Measurements from ENCODE around the gene ASB5. TPM values are rescaled to one million over a fixed set of nuclear protein-coding genes. Genes with fewer than 3 reads are reported as not detected.

Gene ASB5
- polyA plus RNA-seq, 1 experiment = 0.63 TPM

GRCh38 chr4:176193938-176194337 is 75.1 kb downstream of the ASB5 start:
- H3K27me3 ChIP-seq (ENCODE audit: control insufficient read depth, insufficient read depth, low read length) = no peaks in the 10 kb centered on the region
- no peak overlapping the region for H3K4me3 ChIP-seq (ENCODE audit: low read depth, low read length)
- peak; percentile 20 for DNase-seq (ENCODE audit: low read depth, low spot score)
- POLR2A ChIA-PET = no interaction called here
- no peak for TF ChIP-seq CTCF (IDR thresholded peaks at IDR 0.05; ENCODE audit: low read depth, low read length)
- H3K27ac ChIP-seq (ENCODE audit: low read depth, low read length) = no peak overlapping the region
- CTCF ChIA-PET = no interaction called here
- H3K9me3 ChIP-seq (ENCODE audit: control insufficient read depth, insufficient read depth, low read length) = no peaks in the 10 kb centered on the region

- ChIA-PET CTCF (no interaction called here), POLR2A (no interaction called here)
- no peak overlapping the region for H3K4me3 ChIP-seq (ENCODE audit: low read depth, low read length)
- no peaks in the 10 kb centered on the region for H3K9me3 ChIP-seq (ENCODE audit: control insufficient read depth, insufficient read depth, low read length)
- H3K27me3 ChIP-seq (ENCODE audit: control insufficient read depth, insufficient read depth, low read length) = no peaks in the 10 kb centered on the region
- TF ChIP-seq CTCF (IDR thresholded peaks at IDR 0.05; ENCODE audit: low read depth, low read length) = no peak
- no peak for DNase-seq (ENCODE audit: low read depth, low spot score)
- no peak overlapping the region for H3K27ac ChIP-seq (ENCODE audit: low read depth, low read length)
These were observed 75.9 kb downstream of the ASB5 start for GRCh38 chr4:176193126-176193525.

- Histone ChIP-seq H3K9me3 (ENCODE audit: control insufficient read depth, insufficient read depth, low read length) (no peaks in the 10 kb centered on the region), H3K4me3 (ENCODE audit: low read depth, low read length) (no peak overlapping the region), H3K27me3 (ENCODE audit: control insufficient read depth, insufficient read depth, low read length) (no peaks in the 10 kb centered on the region), H3K27ac (ENCODE audit: low read depth, low read length) (no peak overlapping the region)
- ChIA-PET POLR2A (no interaction called here), CTCF (no interaction called here)
- no peak for TF ChIP-seq CTCF (IDR thresholded peaks at IDR 0.05; ENCODE audit: low read depth, low read length)
- DNase-seq (ENCODE audit: low read depth, low spot score) = no peak
These were observed 77.0 kb downstream of the ASB5 start for GRCh38 chr4:176191974-176192373.

GRCh38 chr4:176189891-176190795 is 78.9 kb downstream of the ASB5 start:
- Histone ChIP-seq H3K27me3 (ENCODE audit: control insufficient read depth, insufficient read depth, low read length) (no peaks in the 10 kb centered on the region), H3K4me3 (ENCODE audit: low read depth, low read length) (no peak overlapping the region), H3K9me3 (ENCODE audit: control insufficient read depth, insufficient read depth, low read length) (no peaks in the 10 kb centered on the region), H3K27ac (ENCODE audit: low read depth, low read length) (no peak overlapping the region)
- CTCF ChIA-PET = no interaction called here
- DNase-seq (ENCODE audit: low read depth, low spot score) = no peak
- POLR2A ChIA-PET = no interaction called here
- TF ChIP-seq CTCF (IDR thresholded peaks at IDR 0.05; ENCODE audit: low read depth, low read length) = no peak

- TF ChIP-seq CTCF (IDR thresholded peaks at IDR 0.05; ENCODE audit: low read depth, low read length) = no peak
- Histone ChIP-seq H3K27ac (ENCODE audit: low read depth, low read length) (no peak overlapping the region), H3K4me3 (ENCODE audit: low read depth, low read length) (no peak overlapping the region), H3K27me3 (ENCODE audit: control insufficient read depth, insufficient read depth, low read length) (no peaks in the 10 kb centered on the region), H3K9me3 (ENCODE audit: control insufficient read depth, insufficient read depth, low read length) (no peaks in the 10 kb centered on the region)
- DNase-seq (ENCODE audit: low read depth, low spot score) = no peak
- POLR2A ChIA-PET = no interaction called here
- CTCF ChIA-PET = no interaction called here
These were observed 80.4 kb downstream of the ASB5 start for GRCh38 chr4:176188654-176189053.
